ENCODE measurements around the gene KIFC1.

Gene KIFC1

DNA sequence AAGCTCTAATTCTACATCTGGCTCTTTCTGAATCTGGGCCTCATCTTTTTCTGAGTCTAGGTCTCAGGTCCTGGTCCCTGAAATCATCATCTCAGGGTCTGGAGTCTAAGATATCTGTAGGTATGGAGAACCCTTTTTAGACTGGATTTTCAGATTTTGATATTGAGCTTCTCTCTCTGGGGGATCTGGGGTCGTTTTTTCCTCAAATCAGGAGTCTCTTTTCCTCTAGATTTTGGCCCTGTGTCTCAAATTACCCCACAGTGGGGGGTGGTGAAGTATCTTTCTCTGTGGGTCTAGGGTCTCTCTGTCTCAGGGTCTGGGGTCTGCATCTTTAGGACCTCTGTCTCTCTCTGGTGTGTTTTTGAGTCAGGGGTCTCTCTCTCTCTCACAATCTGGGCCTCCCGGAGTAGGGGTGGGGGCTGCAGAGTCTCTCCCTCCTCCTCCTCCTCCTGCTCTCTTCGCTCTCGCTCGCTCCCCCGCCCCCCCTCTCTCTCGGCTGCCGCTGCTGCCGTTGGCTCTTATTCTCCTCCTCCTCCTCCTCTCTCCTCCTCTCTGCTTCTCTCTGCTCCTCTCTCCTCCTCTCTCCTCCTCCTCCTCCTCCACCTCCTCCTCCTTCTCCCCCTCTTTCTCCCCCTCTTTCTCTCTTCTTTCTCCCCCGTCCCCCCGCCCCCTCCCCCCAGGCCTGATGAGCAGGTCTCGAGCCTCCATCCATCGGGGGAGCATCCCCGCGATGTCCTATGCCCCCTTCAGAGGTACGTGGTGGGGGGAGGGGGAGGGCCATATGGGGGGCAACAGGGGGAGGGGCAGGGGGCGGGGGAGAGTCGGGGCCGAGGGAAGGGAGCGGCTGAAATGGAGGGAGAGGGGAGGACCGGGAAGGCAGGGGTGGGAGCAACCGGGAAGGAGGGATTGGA lies 28.2 kb downstream of the KIFC1 start, which contains the start of gene SYNGAP1:
TSS of gene SYNGAP1 (plus strand) at position 486 of the 911 bp plus-strand sequence. CDS start at position 686, 200 bp downstream.
- TF ChIP-seq, protein P1, sequence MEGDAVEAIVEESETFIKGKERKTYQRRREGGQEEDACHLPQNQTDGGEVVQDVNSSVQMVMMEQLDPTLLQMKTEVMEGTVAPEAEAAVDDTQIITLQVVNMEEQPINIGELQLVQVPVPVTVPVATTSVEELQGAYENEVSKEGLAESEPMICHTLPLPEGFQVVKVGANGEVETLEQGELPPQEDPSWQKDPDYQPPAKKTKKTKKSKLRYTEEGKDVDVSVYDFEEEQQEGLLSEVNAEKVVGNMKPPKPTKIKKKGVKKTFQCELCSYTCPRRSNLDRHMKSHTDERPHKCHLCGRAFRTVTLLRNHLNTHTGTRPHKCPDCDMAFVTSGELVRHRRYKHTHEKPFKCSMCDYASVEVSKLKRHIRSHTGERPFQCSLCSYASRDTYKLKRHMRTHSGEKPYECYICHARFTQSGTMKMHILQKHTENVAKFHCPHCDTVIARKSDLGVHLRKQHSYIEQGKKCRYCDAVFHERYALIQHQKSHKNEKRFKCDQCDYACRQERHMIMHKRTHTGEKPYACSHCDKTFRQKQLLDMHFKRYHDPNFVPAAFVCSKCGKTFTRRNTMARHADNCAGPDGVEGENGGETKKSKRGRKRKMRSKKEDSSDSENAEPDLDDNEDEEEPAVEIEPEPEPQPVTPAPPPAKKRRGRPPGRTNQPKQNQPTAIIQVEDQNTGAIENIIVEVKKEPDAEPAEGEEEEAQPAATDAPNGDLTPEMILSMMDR (IDR thresholded peaks at IDR 0.05; ENCODE audit: low read depth, low read length, missing control alignments), result no peak
- DNase-seq (ENCODE audit: low read depth), result no peak
- H3K4me3 ChIP-seq (ENCODE audit: low read depth, low read length), result peak within 1 kb of the TSS; percentile 3; the same call in 1 of the 2 replicates

DNA sequence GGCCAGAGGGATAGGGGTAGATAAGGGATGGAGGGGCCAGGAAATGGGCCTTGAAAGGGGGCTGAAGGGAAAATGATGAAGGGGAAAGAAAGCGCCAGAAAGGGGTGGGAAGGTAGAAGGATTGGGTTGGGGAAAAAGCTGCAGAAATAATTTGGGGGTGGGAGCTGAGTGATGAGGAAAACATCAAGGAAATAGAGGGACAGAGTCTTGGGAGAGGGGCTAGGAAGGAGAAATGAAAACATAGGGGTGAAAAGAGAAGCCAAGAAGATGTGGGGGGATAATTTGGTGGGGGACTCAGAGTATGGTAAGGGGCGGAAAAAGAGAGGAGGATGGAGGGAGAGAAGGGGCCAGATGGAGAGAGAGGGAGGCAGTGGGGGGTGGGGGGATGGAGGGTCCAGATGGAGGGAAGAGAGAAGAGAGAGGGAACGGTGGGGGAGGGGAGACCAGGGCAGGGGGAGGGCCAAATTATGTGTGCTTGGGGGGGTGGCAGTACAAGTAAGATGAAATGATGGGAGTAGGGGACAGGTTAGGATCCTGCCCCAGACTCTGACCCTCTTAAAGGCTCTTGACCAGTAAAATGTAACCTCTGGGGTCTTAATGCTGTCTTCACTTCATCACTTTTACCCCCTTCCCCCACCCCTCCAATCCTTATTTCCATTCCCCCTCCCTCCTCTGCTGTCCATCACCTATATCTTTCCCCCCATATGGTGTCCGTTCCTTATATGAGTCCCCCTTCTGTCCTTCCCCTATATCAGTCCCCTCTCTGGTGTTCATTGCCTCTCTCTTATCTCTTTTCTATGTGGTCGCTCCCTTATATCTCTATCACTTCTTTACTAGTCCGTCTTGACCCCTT lies 29.1 kb downstream of the KIFC1 start:
- TF ChIP-seq, protein P1 (IDR thresholded peaks at IDR 0.05; ENCODE audit: low read depth, low read length, missing control alignments), result no peak
- H3K4me3 ChIP-seq (ENCODE audit: low read depth, low read length), result no peak overlapping the region
- DNase-seq (ENCODE audit: low read depth), result no peak

DNA sequence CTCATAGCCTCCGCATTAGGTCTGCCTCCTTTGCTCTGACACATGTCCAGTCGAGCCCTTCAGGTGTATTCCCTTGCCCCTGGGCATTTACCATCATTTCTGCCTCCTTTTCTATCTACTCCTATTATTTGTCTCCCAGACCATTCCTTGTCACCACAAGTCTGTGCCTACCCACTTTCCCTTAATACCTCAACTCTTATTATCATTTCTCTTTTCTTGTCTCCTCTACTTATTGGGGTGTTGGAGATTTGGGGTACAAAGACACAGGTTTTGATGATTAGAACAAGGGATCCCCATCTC lies 29.7 kb downstream of the KIFC1 start:
- TF ChIP-seq, protein P1 (IDR thresholded peaks at IDR 0.05; ENCODE audit: low read depth, low read length, missing control alignments), result no peak
- H3K4me3 ChIP-seq (ENCODE audit: low read depth, low read length), result no peak overlapping the region
- DNase-seq (ENCODE audit: low read depth), result no peak

DNA sequence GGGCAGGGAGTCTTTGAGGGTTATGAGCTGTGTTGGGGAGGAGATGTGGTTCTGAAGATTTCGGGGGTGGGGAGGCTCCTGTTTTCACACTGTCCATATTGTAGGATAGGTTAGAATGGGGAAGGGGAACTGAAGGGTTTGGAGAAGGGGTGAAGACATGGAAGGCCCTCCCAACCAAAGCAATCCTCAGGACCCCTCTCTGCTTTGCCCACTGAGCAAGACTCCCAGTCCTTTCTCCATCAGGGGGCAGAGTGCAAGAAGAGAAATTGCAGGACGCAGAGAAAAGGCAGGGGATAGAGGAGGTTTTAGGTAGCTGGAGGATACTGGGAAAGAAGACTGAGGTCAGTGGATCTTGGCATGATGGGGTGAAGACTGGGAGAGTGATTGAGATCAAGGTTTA lies 32.2 kb downstream of the KIFC1 start:
- H3K4me3 ChIP-seq (ENCODE audit: low read depth, low read length), result no peak overlapping the region
- TF ChIP-seq, protein P1 (IDR thresholded peaks at IDR 0.05; ENCODE audit: low read depth, low read length, missing control alignments), result no peak
- no peak for DNase-seq (ENCODE audit: low read depth)

DNA sequence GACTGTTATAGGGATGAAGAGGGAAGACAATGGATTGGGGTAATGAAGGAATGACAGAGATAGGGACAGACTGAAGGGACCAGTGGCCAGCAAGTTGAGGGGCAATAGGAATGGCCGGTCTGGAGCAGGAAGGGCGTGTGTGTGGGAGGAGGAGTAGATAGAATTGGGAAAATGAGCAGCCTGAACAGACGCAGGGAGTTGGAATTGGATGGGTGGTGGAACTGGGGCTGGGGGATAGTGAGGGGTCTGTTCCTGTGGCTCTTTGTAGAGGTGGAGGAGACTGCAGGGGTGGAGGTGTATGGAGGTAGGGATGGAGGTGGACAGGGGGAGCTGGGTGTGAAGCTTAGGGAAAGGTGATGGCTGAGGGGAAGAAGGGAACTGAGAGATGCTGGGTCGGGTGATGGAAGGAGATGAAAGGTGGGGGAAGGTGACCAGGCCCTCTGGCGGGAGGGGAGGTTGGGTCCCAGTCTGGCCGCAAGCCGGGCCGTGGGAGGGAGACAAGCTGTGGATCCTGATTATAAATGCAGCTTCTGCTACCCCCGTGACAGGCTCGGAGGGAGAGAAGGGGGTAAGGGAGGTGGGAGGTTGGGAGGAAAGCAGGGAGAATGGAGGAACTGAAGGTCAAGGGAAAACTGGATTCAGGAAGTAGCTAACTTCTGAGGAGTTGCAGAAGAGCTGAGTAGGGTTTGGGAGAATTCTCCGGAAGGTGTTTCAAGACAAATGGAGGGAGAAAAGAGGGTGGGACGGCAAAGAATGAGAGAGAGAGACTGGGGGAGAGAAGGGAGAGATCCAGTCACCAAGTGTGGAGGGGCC lies 33.4 kb downstream of the KIFC1 start:
- TF ChIP-seq, protein P1 (IDR thresholded peaks at IDR 0.05; ENCODE audit: low read depth, low read length, missing control alignments), result no peak
- DNase-seq (ENCODE audit: low read depth), result no peak
- H3K4me3 ChIP-seq (ENCODE audit: low read depth, low read length), result peak overlapping the region; percentile 50
